Endothelial cell (in vitro differentiated cells): ENCODE measurements around the gene GRM7. TPM values are rescaled to one million over a fixed set of nuclear protein-coding genes. Genes with fewer than 3 reads are reported as not detected.

Experiments used
- DNase-seq: peaks from one replicate; pipeline ENCODE4 v3.0.0; 2021; ENCODE audit warnings: low spot score
- H3K27ac Mint-ChIP-seq: one replicate; pipeline ENCODE4 v1.8.0; 2021; ENCODE audit warnings: mixed read lengths, inconsistent platforms; ENCODE audit not compliant: unreplicated experiment
- H3K27me3 Mint-ChIP-seq: one replicate; pipeline ENCODE4 v1.8.0; 2021; ENCODE audit warnings: mild to moderate bottlenecking, moderate library complexity, mixed read lengths, inconsistent platforms; ENCODE audit not compliant: unreplicated experiment
- H3K36me3 Mint-ChIP-seq: one replicate; pipeline ENCODE4 v1.8.0; 2021; ENCODE audit warnings: mild to moderate bottlenecking, low read depth, mixed read lengths, inconsistent platforms; ENCODE audit not compliant: unreplicated experiment
- H3K4me1 Mint-ChIP-seq: one replicate; pipeline ENCODE4 v1.8.0; 2021; ENCODE audit warnings: mild to moderate bottlenecking, mixed read lengths, inconsistent platforms; ENCODE audit not compliant: unreplicated experiment
- H3K4me3 Mint-ChIP-seq: one replicate; pipeline ENCODE4 v1.8.0; 2021; ENCODE audit warnings: mild to moderate bottlenecking, mixed read lengths, inconsistent platforms; ENCODE audit not compliant: unreplicated experiment
- H3K9me3 Mint-ChIP-seq: one replicate; pipeline ENCODE4 v1.8.0; 2021; ENCODE audit warnings: mixed read lengths, inconsistent platforms; ENCODE audit not compliant: unreplicated experiment
- total RNA-seq: library from RNA; stranded (reverse); fragmentation: NEBNext Ultra II Directional; extraction: Animal tissue kit (Norgen Biotek cat#: 25700); gene quantifications from one replicate; pipeline ENCODE4 v1.2.1, GENCODE V29; 2021; ENCODE audit not compliant: unreplicated experiment
- TF ChIP-seq, protein P1 (sequence below): fragments of 200-600 bp; sonication (generic); IDR thresholded peaks from one replicate; pipeline ENCODE4 v1.5.0; 2021; ENCODE audit warnings: antibody characterized with exemption; ENCODE audit not compliant: unreplicated experiment

The GRM7 gene
- total RNA-seq, 1 donor from 2014 or later, result 0.18 TPM

DNA sequence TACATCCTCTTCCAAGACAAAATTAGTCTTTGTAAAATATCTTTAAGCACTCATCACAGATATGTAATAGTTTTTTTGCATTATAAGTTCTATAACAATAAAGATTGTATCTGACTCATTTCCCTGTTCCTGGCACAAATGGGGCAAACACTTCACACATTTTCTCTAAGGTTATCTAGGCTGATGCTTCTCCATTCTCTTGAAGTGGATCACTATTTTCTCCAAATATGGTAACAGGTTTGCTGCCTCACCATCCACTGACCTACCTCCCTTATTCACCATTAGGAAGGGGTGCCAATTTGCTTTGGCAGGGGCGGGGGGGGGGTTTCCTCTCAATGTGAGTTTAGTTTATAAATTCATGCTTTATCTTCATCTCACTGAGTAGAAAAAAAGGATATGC is 873.0 kb downstream of the GRM7 start:
- DNase-seq, result no peak
- H3K27me3 Mint-ChIP-seq, result peaks cover 1% of the 10 kb centered on the region

DNA sequence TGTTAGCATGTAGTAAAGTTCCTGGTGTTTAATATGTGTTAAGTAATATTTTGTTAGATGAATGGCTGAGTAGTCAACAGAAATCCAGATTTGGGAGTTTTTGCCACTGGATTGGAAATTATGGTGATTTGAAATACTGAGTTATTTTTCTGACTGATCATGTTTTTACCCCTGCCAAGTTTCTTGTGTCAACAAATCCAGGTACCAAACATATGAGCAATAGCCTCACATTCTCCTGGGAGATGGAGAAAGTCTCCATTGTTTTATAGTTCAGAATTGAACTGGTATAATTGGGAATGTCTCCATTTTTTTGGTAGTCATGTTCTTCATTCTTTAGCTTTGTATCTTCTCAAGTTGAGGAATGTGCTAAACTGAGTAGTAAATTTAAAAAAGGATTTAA is 873.5 kb downstream of the GRM7 start:
- no peak for DNase-seq
- no peaks in the 10 kb centered on the region for H3K4me1 Mint-ChIP-seq

More for the DNA sequence above, 873.0 kb downstream of the GRM7 start:
- no peaks in the 10 kb centered on the region for H3K9me3 Mint-ChIP-seq
- no peak overlapping the region for H3K4me3 Mint-ChIP-seq
- H3K27ac Mint-ChIP-seq, result no peak overlapping the region
- no peaks in the 10 kb centered on the region for H3K36me3 Mint-ChIP-seq
- TF ChIP-seq, protein P1, sequence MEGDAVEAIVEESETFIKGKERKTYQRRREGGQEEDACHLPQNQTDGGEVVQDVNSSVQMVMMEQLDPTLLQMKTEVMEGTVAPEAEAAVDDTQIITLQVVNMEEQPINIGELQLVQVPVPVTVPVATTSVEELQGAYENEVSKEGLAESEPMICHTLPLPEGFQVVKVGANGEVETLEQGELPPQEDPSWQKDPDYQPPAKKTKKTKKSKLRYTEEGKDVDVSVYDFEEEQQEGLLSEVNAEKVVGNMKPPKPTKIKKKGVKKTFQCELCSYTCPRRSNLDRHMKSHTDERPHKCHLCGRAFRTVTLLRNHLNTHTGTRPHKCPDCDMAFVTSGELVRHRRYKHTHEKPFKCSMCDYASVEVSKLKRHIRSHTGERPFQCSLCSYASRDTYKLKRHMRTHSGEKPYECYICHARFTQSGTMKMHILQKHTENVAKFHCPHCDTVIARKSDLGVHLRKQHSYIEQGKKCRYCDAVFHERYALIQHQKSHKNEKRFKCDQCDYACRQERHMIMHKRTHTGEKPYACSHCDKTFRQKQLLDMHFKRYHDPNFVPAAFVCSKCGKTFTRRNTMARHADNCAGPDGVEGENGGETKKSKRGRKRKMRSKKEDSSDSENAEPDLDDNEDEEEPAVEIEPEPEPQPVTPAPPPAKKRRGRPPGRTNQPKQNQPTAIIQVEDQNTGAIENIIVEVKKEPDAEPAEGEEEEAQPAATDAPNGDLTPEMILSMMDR, result no peak
- H3K4me1 Mint-ChIP-seq, result no peaks in the 10 kb centered on the region

DNA sequence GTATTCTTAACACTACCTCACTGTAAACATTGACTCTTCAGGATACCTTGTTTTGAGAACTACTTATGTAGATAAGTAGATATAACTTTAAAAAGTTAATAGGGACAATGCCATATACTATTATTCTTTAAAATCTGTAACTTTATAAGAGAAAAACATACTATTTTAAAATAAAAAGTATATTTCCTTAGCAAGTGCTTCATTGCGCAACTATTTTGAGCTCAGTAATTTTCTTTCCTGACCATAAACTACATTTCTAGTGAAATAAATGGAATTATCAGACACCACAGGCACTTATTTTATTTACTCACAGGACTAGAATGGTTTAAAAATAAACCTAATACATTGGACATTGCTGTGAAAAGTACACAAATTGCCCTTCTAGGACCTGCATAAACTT is 876.3 kb downstream of the GRM7 start:
- no peaks in the 10 kb centered on the region for H3K9me3 Mint-ChIP-seq
- DNase-seq, result no peak
- H3K27ac Mint-ChIP-seq, result no peak overlapping the region
- TF ChIP-seq, protein P1, result no peak
- H3K4me3 Mint-ChIP-seq, result no peak overlapping the region
- H3K36me3 Mint-ChIP-seq, result no peaks in the 10 kb centered on the region
- H3K27me3 Mint-ChIP-seq, result no peaks in the 10 kb centered on the region
- H3K4me1 Mint-ChIP-seq, result no peaks in the 10 kb centered on the region

More for the DNA sequence above, 873.5 kb downstream of the GRM7 start:
- TF ChIP-seq, protein P1, result no peak
- H3K27ac Mint-ChIP-seq, result no peak overlapping the region
- no peaks in the 10 kb centered on the region for H3K9me3 Mint-ChIP-seq
- H3K4me3 Mint-ChIP-seq, result no peak overlapping the region
- H3K36me3 Mint-ChIP-seq, result no peaks in the 10 kb centered on the region
- peaks cover 1% of the 10 kb centered on the region for H3K27me3 Mint-ChIP-seq

DNA sequence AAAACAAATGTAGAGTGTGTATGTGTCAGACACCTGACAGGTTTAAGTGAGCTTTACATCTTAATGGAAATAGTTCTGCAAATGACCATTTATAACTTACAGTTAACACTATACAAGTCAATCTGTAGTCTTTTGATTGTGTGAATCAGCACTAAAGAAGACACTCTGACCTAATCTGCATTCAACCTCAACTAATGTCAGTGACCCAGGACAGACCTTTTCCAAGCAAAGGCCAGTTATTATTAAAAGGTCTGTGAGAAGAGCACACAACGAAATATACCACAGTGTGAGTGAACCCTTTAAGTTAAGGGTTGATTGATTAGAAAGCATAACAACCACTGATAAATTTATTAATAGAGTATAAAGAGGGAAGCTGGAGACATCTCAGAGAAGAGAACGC is 878.8 kb downstream of the GRM7 start:
- no peak overlapping the region for H3K27ac Mint-ChIP-seq

DNA sequence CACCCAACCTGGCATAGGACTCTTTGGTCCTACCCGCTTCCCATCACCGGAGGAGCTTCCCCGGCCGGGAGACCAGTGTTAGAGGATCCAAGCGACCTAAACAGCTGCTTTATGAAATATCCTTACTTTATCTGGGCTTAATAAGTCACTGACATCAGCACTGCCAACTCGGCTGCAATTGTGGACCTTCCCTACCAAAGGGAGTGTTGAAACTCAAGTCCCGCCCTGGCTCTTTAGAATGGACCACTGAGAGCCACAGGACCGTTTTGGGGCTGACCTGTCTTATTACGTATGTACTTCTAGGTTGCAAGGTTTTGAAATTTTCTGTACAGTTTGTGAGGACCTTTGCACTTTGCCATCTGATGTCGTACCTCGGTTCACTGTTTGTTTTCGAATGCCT is 879.5 kb downstream of the GRM7 start:
- Mint-ChIP-seq H3K9me3 (no peaks in the 10 kb centered on the region), H3K36me3 (no peaks in the 10 kb centered on the region), H3K27me3 (no peaks in the 10 kb centered on the region), H3K27ac (no peak overlapping the region), H3K4me1 (no peaks in the 10 kb centered on the region), H3K4me3 (no peak overlapping the region)
- TF ChIP-seq, protein P1, result no peak
- no peak for DNase-seq

More for the DNA sequence above, 878.8 kb downstream of the GRM7 start:
- Mint-ChIP-seq H3K9me3 (no peaks in the 10 kb centered on the region), H3K27me3 (no peaks in the 10 kb centered on the region), H3K4me1 (no peaks in the 10 kb centered on the region), H3K36me3 (no peaks in the 10 kb centered on the region), H3K4me3 (no peak overlapping the region)
- no peak for DNase-seq
- TF ChIP-seq, protein P1, result no peak
